ENCODE data around the gene SNAP91. TPM values are rescaled to one million over a fixed set of nuclear protein-coding genes. Genes with fewer than 3 reads are reported as not detected.
"Not testable (repeated sequence)": the region's sequence is repeated elsewhere in the genome, so short reads cannot be mapped to it uniquely, and the experiment has no call there.

The SNAP91 gene
- total RNA-seq, 1 donor from 2014 or later: 0.27 TPM

DNA sequence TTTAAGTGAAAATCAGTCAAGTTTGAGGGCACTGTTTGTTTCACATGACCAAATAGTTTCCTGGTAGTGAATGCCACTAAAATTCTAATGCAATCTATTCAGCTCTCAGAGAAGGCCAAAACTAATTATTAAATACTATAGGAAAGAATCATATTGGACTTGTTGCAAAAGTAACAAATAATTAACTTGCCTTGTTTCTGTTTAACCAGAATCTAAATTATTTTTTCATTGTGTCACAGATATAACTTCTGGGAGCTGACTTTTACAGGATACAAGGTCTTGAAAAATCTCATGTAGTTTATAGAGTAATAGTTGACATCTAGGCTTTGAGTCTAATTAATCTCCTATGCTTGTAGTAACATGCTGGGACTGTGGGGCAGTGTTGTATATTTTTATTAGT lies 152.0 kb downstream of the SNAP91 start:
- no peak overlapping the region for H3K27ac Mint-ChIP-seq (ENCODE audit: unreplicated experiment)
- Histone ChIP-seq H3K4me1 (ENCODE audit: insufficient read depth, low read length) (no peaks in the 10 kb centered on the region), H3K79me2 (ENCODE audit: insufficient read depth, low read length) (no peaks in the 10 kb centered on the region), H2AFZ (ENCODE audit: low read depth, low read length) (no peak overlapping the region), H3K9ac (ENCODE audit: low read length) (no peak overlapping the region), H3K36me3 (ENCODE audit: insufficient read depth, low read length) (no peaks in the 10 kb centered on the region), H3K4me3 (ENCODE audit: insufficient read depth, low read depth, low read length) (no peak overlapping the region), H3K27ac (ENCODE audit: low read depth, low read length) (no peak overlapping the region), H3K9me3 (ENCODE audit: insufficient read depth, low read depth, low read length) (no peaks in the 10 kb centered on the region), H4K20me1 (ENCODE audit: insufficient read depth, low read length) (no peaks in the 10 kb centered on the region), H3K4me2 (ENCODE audit: low read length) (no peak overlapping the region), H3K27me3 (ENCODE audit: insufficient read depth, low read length) (no peaks in the 10 kb centered on the region)
- FAIRE-seq (no peak), DNase-seq (ENCODE audit: low read depth) (no peak)
- H3K4me1 Mint-ChIP-seq (ENCODE audit: low read depth, unreplicated experiment): peaks cover 3% of the 10 kb centered on the region
- H3K4me3 Mint-ChIP-seq (ENCODE audit: unreplicated experiment): no peak overlapping the region
- H3K36me3 Mint-ChIP-seq (ENCODE audit: low read depth, unreplicated experiment): no peaks in the 10 kb centered on the region
- H3K27me3 Mint-ChIP-seq (ENCODE audit: low read depth, unreplicated experiment): no peaks in the 10 kb centered on the region
- TF ChIP-seq EZH2 (IDR thresholded peaks at IDR 0.05; ENCODE audit: insufficient read depth, low read length): no peak
- TF ChIP-seq, protein P1, sequence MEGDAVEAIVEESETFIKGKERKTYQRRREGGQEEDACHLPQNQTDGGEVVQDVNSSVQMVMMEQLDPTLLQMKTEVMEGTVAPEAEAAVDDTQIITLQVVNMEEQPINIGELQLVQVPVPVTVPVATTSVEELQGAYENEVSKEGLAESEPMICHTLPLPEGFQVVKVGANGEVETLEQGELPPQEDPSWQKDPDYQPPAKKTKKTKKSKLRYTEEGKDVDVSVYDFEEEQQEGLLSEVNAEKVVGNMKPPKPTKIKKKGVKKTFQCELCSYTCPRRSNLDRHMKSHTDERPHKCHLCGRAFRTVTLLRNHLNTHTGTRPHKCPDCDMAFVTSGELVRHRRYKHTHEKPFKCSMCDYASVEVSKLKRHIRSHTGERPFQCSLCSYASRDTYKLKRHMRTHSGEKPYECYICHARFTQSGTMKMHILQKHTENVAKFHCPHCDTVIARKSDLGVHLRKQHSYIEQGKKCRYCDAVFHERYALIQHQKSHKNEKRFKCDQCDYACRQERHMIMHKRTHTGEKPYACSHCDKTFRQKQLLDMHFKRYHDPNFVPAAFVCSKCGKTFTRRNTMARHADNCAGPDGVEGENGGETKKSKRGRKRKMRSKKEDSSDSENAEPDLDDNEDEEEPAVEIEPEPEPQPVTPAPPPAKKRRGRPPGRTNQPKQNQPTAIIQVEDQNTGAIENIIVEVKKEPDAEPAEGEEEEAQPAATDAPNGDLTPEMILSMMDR (IDR thresholded peaks at IDR 0.05; ENCODE audit: insufficient read depth, low read depth, low read length): no peak
- no peaks in the 10 kb centered on the region for H3K9me3 Mint-ChIP-seq (ENCODE audit: unreplicated experiment)

DNA sequence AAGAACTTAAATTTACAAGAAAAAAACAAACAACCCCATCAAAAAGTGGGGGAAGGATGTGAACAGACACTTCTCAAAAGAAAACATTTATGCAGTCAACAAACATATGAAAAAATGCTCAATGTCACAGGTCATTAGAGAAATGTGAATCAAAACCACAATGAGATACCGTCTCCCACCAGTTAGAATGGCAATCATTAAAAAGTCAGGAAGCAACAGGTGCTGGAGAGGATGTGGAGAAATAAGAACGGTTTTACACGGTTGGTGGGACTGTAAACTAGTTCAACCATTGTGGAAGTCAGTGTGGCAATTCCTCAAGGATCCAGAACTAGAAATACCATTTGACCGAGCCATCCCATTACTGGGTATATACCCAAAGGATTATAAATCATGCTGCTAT lies 157.2 kb downstream of the SNAP91 start:
- not testable (repeated sequence) for FAIRE-seq; H3K27me3 Mint-ChIP-seq (ENCODE audit: low read depth, unreplicated experiment); H3K27ac Mint-ChIP-seq (ENCODE audit: unreplicated experiment); H3K4me1 Mint-ChIP-seq (ENCODE audit: low read depth, unreplicated experiment); H3K36me3 ChIP-seq (ENCODE audit: insufficient read depth, low read length); H3K4me2 ChIP-seq (ENCODE audit: low read length); H2AFZ ChIP-seq (ENCODE audit: low read depth, low read length); H3K4me3 ChIP-seq (ENCODE audit: insufficient read depth, low read depth, low read length); H3K27ac ChIP-seq (ENCODE audit: low read depth, low read length); H3K9me3 Mint-ChIP-seq (ENCODE audit: unreplicated experiment); H3K79me2 ChIP-seq (ENCODE audit: insufficient read depth, low read length); H3K4me1 ChIP-seq (ENCODE audit: insufficient read depth, low read length); DNase-seq (ENCODE audit: low read depth); H3K9me3 ChIP-seq (ENCODE audit: insufficient read depth, low read depth, low read length); H3K9ac ChIP-seq (ENCODE audit: low read length); H3K4me3 Mint-ChIP-seq (ENCODE audit: unreplicated experiment); H3K36me3 Mint-ChIP-seq (ENCODE audit: low read depth, unreplicated experiment); H3K27me3 ChIP-seq (ENCODE audit: insufficient read depth, low read length); H4K20me1 ChIP-seq (ENCODE audit: insufficient read depth, low read length)

DNA sequence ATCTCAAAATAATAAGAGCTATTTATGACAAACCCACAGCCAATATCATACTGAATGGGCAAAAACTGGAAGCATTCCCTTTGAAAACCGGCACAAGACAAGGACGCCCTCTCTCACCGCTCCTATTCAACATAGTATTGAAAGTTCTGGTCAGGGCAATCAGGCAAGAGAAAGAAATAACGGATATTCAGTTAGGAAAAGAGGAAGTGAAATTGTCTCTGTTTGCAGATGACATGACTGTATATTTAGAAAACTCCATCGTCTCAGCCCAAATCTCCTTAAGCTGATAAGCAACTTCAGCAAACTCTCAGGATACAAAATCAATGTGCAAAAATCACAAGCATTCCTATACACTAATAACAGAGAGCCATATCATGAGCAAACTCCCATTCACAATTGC lies 158.4 kb downstream of the SNAP91 start:
- H3K27me3 Mint-ChIP-seq (ENCODE audit: low read depth, unreplicated experiment); FAIRE-seq: not testable (repeated sequence)

DNA sequence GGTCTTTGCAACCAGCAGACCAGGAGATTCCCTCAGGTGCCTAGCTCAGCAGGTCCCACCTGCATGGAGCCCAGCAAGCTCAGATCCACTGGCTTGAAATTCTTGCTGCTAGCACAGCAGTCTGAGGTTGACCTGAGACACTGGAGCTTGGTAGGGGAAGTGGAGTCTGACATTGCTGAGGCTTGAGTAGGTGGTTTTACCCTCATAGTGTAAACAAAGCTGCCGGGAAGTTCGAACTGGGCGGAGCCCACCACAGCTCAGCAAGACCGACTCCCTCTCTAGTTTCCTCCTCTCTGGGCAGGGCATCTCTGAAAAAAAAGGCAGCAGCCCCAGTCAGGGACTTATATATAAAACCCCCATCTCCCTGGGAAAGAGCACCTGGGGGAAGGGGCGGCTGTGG lies 162.3 kb downstream of the SNAP91 start:
- H3K4me3 Mint-ChIP-seq (ENCODE audit: unreplicated experiment): no peak overlapping the region
- H3K9me3 Mint-ChIP-seq (ENCODE audit: unreplicated experiment): peaks cover 6% of the 10 kb centered on the region
- H3K27ac Mint-ChIP-seq (ENCODE audit: unreplicated experiment): no peak overlapping the region
- H3K4me1 Mint-ChIP-seq (ENCODE audit: low read depth, unreplicated experiment): no peaks in the 10 kb centered on the region
- TF ChIP-seq, protein P1 (IDR thresholded peaks at IDR 0.05; ENCODE audit: insufficient read depth, low read depth, low read length): no peak
- no peak for TF ChIP-seq EZH2 (IDR thresholded peaks at IDR 0.05; ENCODE audit: insufficient read depth, low read length)
- no peaks in the 10 kb centered on the region for H4K20me1 ChIP-seq (ENCODE audit: insufficient read depth, low read length)
- no peak for FAIRE-seq
- no peak overlapping the region for H3K4me2 ChIP-seq (ENCODE audit: low read length)
- H3K36me3 ChIP-seq (ENCODE audit: insufficient read depth, low read length): no peaks in the 10 kb centered on the region
- DNase-seq (ENCODE audit: low read depth): no peak
- H3K27ac ChIP-seq (ENCODE audit: low read depth, low read length): no peak overlapping the region
- H3K9ac ChIP-seq (ENCODE audit: low read length): no peak overlapping the region
- H3K4me1 ChIP-seq (ENCODE audit: insufficient read depth, low read length): no peaks in the 10 kb centered on the region
- H3K9me3 ChIP-seq (ENCODE audit: insufficient read depth, low read depth, low read length): no peaks in the 10 kb centered on the region
- no peaks in the 10 kb centered on the region for H3K79me2 ChIP-seq (ENCODE audit: insufficient read depth, low read length)
- H3K36me3 Mint-ChIP-seq (ENCODE audit: low read depth, unreplicated experiment): no peaks in the 10 kb centered on the region
- no peaks in the 10 kb centered on the region for H3K27me3 ChIP-seq (ENCODE audit: insufficient read depth, low read length)
- H2AFZ ChIP-seq (ENCODE audit: low read depth, low read length): no peak overlapping the region
- no peaks in the 10 kb centered on the region for H3K27me3 Mint-ChIP-seq (ENCODE audit: low read depth, unreplicated experiment)
- H3K4me3 ChIP-seq (ENCODE audit: insufficient read depth, low read depth, low read length): no peak overlapping the region

More for the DNA sequence above, 158.4 kb downstream of the SNAP91 start:
- H4K20me1 ChIP-seq (ENCODE audit: insufficient read depth, low read length); DNase-seq (ENCODE audit: low read depth); H3K9ac ChIP-seq (ENCODE audit: low read length); H3K4me3 ChIP-seq (ENCODE audit: insufficient read depth, low read depth, low read length); H3K9me3 Mint-ChIP-seq (ENCODE audit: unreplicated experiment); H3K27me3 ChIP-seq (ENCODE audit: insufficient read depth, low read length); H3K27ac ChIP-seq (ENCODE audit: low read depth, low read length); H2AFZ ChIP-seq (ENCODE audit: low read depth, low read length); H3K4me1 ChIP-seq (ENCODE audit: insufficient read depth, low read length); H3K36me3 Mint-ChIP-seq (ENCODE audit: low read depth, unreplicated experiment); H3K4me2 ChIP-seq (ENCODE audit: low read length); H3K36me3 ChIP-seq (ENCODE audit: insufficient read depth, low read length); H3K79me2 ChIP-seq (ENCODE audit: insufficient read depth, low read length); H3K27ac Mint-ChIP-seq (ENCODE audit: unreplicated experiment); H3K4me1 Mint-ChIP-seq (ENCODE audit: low read depth, unreplicated experiment); H3K4me3 Mint-ChIP-seq (ENCODE audit: unreplicated experiment); H3K9me3 ChIP-seq (ENCODE audit: insufficient read depth, low read depth, low read length): not testable (repeated sequence)
